GM10847 (cell line): Measurements from ENCODE around the gene ZNF319.

Experiments used
- POLR2A ChIP-seq: IDR thresholded peaks from 2 replicates; pipeline ENCODE4 v1.6.1; 2011; ENCODE audit not compliant: insufficient read length; ENCODE audit errors: extremely low read depth

The ZNF319 gene

DNA sequence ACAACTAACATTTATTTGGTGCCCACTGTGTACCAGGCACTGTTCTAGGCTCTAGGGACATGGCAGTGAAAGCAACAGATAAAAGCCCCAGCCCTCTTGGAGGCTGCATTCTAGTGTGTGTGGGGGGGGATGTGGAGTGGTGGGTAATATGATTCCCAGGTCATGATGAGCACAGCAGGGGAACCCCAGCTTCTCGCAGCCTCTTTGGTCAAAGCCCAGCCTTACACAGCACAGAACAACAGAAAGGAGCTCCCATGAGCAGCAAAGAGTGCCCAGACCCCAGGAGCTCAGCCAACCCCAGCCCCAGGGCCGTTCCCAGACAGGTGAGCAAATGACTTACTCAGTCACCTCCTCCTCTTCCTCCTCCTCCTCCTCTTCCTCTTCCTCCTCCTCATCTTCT lies 51.5 kb downstream of the ZNF319 start:
- no peak for TF ChIP-seq POLR2A

DNA sequence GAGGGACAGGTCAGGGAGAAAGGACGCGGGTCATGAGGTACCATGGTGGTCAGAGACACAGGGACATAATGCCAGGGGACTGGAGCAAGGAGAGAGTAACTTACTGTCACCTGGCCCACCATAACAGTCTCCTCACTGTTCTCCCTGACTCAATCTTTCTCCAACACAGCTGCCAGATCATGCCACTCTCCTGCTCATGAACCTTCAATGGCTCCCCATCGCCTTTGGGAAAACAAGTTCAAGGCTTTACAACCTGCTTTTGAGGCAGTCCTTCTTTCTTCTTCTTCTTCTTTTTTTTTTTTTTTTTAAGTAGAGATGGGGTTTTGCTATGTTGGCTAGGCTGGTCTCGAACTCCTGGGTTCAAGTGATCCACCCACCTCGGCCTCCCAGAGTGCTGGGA lies 52.4 kb downstream of the ZNF319 start:
- TF ChIP-seq POLR2A: no peak

DNA sequence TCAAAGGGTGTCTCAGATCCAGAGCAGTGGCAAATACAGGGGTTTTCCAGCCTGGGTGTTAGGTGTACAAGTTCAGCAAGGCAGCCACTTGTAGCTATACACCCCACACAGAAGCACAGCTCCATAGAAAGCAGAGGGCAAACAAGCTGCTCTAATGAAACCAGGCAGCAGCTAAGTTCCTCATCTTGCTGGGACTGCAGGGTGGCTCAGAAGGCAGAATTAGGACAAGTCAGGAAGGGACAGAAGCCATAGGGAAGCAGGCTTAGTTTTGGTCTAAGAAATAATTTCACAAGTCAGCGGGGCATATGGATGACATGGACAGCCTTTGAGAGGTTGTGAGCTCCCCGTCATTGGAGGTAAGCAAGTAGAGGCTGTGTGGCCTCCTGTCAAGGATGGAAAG lies 53.2 kb downstream of the ZNF319 start:
- no peak for TF ChIP-seq POLR2A

DNA sequence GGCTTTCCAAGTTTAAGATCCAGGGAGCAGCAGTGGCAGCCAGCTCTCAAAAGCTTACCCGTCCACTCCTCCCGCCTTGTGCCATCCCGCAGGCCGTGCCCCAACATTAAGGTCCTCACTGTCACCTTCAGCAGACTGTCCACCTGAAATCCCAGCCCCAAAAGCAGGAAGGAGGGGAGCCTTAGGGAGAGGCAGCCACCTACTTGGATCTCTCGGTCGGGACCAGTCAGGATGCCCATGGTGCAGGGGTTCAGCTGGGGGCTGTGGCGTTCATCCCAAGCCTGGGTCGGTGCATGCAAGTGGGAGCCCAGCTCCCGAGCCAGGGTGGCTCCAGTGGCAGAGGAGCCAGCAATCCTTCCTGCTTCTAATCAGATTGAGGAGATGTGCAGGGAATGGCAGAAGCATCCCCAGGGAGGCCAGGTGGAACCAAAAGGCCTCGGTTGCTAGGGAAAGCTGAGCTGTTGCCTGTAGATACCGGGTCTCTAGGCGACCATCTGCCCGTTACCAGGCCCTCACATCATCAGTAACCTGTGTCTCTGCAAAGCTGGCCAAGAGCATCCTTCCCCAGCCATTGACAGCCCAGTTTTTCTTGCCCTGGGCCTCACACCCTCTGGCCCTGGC lies 54.2 kb downstream of the ZNF319 start:
- TF ChIP-seq POLR2A: no peak

DNA sequence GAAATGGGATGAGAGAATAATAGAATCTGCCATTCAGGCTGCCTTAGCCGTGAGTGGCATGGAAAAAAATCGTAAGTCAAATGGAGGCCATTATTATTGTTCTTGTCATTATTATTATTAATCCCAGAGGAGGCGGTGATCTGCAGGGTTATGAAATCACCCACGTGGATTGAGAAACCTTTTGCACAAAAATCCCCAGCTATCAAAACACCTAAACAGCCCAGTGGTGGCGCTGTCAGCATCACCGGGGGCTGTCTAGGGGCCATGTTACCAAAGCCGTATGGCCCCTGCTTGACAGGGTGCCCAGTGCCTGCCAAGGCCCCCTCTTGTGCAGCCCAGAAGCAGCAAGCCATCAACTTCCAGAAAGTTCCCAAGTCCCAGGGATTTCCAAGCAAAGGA lies 54.7 kb downstream of the ZNF319 start:
- no peak for TF ChIP-seq POLR2A

DNA sequence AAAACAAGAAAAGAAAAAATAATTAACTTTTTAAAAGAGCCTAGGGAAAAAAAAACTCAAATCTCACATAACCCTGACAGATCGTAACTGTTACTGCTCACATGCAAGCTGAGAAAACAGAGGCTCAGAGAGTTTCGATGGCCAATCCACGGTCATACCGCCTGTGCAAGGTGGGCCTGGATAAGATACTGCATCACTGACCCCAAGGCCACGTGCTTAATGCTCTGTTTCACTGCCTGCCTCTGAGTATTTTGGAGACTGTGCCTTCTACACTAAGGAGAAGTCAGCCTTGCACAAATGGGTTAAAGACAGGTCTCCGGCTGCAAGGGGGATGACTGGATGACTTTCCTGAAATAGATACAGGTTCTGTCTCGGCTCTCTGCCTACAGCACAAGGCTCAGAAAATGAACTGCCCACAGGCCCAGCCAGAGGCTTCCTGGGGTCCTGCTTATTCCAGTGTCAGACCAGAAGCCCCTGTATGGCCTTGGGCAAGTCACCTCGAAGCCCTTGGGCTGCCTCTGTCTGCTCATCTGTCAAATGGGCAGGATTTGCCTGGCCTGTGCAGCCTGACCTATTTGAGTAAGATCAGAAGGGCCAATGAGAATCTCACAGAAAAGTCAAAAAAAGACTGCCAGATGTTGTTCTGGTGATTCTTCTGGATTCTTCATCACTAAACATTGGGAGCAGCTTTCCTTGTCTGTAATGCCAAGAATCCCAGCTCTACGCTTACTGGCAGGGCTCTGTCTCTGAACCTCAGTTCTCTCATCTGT lies 55.3 kb downstream of the ZNF319 start:
- TF ChIP-seq POLR2A: no peak
